ENCODE results near the gene SEPTIN3. TPM values are rescaled to one million over a fixed set of nuclear protein-coding genes. Genes with fewer than 3 reads are reported as not detected.
A peak's percentile ranks its signal among the peaks of the same experiment; 100 is the strongest.

The SEPTIN3 gene
- total and polyA plus RNA-seq, 9 of the 15 experiments (the other 6 are each of a cell fraction or from before 2014, with no cell fraction given), result 0.06 TPM; not detected in 8

DNA sequence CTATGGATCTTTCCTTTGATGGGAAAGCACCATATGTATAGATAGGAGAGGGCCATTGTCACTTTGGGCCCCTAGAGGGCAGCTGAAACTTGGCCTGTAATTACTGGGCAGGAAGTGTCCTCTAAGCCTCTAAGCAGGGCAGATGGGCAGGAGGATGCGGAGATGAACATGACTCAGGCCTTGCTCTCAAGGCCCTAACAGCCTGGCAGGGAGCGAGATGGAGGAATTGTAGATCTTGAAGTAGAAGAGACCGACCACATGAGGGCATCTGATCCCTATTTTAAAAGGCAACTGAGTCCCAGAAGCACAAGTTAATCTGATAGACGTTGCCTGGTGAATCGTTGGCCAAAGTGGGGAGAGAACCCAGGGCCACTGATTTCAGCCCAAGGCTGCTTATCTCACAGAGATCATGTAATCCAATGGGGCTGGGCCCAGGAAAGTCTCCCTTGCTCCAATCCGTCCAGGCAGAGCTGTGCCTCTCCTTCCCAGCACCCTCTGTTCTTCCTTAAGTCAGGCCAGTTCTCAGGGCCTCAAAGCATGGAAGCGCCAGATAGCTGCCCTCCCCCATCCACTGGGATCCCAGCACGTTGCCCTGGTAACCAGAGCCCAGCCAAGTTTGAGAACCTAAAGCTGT is 2.5 kb upstream of the SEPTIN3 start (continued):
- TF ChIP-seq, protein P1, sequence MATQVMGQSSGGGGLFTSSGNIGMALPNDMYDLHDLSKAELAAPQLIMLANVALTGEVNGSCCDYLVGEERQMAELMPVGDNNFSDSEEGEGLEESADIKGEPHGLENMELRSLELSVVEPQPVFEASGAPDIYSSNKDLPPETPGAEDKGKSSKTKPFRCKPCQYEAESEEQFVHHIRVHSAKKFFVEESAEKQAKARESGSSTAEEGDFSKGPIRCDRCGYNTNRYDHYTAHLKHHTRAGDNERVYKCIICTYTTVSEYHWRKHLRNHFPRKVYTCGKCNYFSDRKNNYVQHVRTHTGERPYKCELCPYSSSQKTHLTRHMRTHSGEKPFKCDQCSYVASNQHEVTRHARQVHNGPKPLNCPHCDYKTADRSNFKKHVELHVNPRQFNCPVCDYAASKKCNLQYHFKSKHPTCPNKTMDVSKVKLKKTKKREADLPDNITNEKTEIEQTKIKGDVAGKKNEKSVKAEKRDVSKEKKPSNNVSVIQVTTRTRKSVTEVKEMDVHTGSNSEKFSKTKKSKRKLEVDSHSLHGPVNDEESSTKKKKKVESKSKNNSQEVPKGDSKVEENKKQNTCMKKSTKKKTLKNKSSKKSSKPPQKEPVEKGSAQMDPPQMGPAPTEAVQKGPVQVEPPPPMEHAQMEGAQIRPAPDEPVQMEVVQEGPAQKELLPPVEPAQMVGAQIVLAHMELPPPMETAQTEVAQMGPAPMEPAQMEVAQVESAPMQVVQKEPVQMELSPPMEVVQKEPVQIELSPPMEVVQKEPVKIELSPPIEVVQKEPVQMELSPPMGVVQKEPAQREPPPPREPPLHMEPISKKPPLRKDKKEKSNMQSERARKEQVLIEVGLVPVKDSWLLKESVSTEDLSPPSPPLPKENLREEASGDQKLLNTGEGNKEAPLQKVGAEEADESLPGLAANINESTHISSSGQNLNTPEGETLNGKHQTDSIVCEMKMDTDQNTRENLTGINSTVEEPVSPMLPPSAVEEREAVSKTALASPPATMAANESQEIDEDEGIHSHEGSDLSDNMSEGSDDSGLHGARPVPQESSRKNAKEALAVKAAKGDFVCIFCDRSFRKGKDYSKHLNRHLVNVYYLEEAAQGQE (IDR thresholded peaks at IDR 0.05; ENCODE audit: borderline replicate concordance), result peak; percentile 44; the same call in 1 of the 2 replicates
- TF ChIP-seq, protein P1 (CRISPR knock-in tag; IDR thresholded peaks at IDR 0.05; ENCODE audit: low read depth), result no peak
- TF ChIP-seq, protein P2, sequence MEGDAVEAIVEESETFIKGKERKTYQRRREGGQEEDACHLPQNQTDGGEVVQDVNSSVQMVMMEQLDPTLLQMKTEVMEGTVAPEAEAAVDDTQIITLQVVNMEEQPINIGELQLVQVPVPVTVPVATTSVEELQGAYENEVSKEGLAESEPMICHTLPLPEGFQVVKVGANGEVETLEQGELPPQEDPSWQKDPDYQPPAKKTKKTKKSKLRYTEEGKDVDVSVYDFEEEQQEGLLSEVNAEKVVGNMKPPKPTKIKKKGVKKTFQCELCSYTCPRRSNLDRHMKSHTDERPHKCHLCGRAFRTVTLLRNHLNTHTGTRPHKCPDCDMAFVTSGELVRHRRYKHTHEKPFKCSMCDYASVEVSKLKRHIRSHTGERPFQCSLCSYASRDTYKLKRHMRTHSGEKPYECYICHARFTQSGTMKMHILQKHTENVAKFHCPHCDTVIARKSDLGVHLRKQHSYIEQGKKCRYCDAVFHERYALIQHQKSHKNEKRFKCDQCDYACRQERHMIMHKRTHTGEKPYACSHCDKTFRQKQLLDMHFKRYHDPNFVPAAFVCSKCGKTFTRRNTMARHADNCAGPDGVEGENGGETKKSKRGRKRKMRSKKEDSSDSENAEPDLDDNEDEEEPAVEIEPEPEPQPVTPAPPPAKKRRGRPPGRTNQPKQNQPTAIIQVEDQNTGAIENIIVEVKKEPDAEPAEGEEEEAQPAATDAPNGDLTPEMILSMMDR (IDR thresholded peaks at IDR 0.05 in 2 of 3, conservative IDR thresholded peaks at IDR 0.05 in 1 of 3; ENCODE audit: insufficient read depth in 2 of 3, low read depth in 1 of 3, low read length in 3 of 3), result peak; percentile 35 to 44 (median 39); a peak in 5 of 6 replicates
- TF ChIP-seq ZNF12 (CRISPR knock-in tag; IDR thresholded peaks at IDR 0.05) (0 out of 2 replicates have a peak, but pooled peaks have one; percentile 75), STAT5A (IDR thresholded peaks at IDR 0.05; ENCODE audit: borderline replicate concordance, low read length) (no peak), CTBP1 (IDR thresholded peaks at IDR 0.05; ENCODE audit: borderline replicate concordance) (0 out of 2 replicates have a peak, but pooled peaks have one; percentile 39), XRCC5 (IDR thresholded peaks at IDR 0.05; ENCODE audit: low read depth, low read length) (no peak), RAD21 (CRISPR knock-in tag; conservative IDR thresholded peaks at IDR 0.05 in 1 of 2, IDR thresholded peaks at IDR 0.05 in 1 of 2) (peak in 1 of 2 experiments; percentile 49; a peak in 2 of 4 replicates)
